ENCODE results near the gene ANTKMT. TPM values are rescaled to one million over a fixed set of nuclear protein-coding genes. Genes with fewer than 3 reads are reported as not detected.
"Not testable (repeated sequence)": the region's sequence is repeated elsewhere in the genome, so short reads cannot be mapped to it uniquely, and the experiment has no call there.

ANTKMT gene
- total RNA-seq, 1 donor from 2014 or later, result 58.0 TPM

GRCh38 chr16:689175-689897, 31.6 kb upstream of the ANTKMT start:
- ChIA-PET CTCF (no interaction called here), POLR2A (interaction anchor here (0.6 to 2.3 kb wide), 10 partner anchors 9 to 1093 kb away, joined by 4 to 34 read pairs (median 10); partner anchors contain the start of genes ANTKMT, CCDC78, HAGHL and NUBP2)
- no peak for DNase-seq
- Mint-ChIP-seq H3K27me3 (peaks cover 9% of the 10 kb centered on the region), H3K27ac (peak overlapping the region; percentile 82), H3K36me3 (ENCODE audit: low read depth) (peaks cover 15% of the 10 kb centered on the region), H3K4me1 (peaks cover 33% of the 10 kb centered on the region), H3K9me3 (no peaks in the 10 kb centered on the region), H3K4me3 (peak overlapping the region; percentile 90)
- intact Hi-C loops (cut with micrococcal nuclease), result no loop called here
- no peak for ATAC-seq (ENCODE audit: low read depth)
- TF ChIP-seq CTCF (IDR thresholded peaks at IDR 0.05), result no peak

- peaks cover 13% of the 10 kb centered on the region for H3K36me3 Mint-ChIP-seq (ENCODE audit: low read depth)
- ATAC-seq (ENCODE audit: low read depth); CTCF ChIA-PET; DNase-seq; intact Hi-C loops (cut with micrococcal nuclease); H3K27ac Mint-ChIP-seq; H3K9me3 Mint-ChIP-seq: not testable (repeated sequence)
- peak overlapping the region; percentile 90 for H3K4me3 Mint-ChIP-seq
- peaks cover 15% of the 10 kb centered on the region for H3K27me3 Mint-ChIP-seq
- POLR2A ChIA-PET, result interaction anchor here (1.1 kb wide), 1 partner anchor 164 kb away, joined by 3 read pairs; the partner anchor contains the start of gene CAPN15
- peaks cover 37% of the 10 kb centered on the region for H3K4me1 Mint-ChIP-seq
Observed at GRCh38 chr16:691242-691641, 29.7 kb upstream of the ANTKMT start.

- no peak for TF ChIP-seq CTCF (IDR thresholded peaks at IDR 0.05)
- POLR2A ChIA-PET, result interaction anchor here (1.2 kb wide), 1 partner anchor 8 kb away, joined by 3 read pairs; the partner anchor contains the start of gene JMJD8
- peaks cover 17% of the 10 kb centered on the region for H3K27me3 Mint-ChIP-seq
- intact Hi-C loops (cut with micrococcal nuclease), result no loop called here
- no peaks in the 10 kb centered on the region for H3K9me3 Mint-ChIP-seq
- ATAC-seq (ENCODE audit: low read depth), result no peak
- DNase-seq, result no peak
- peaks cover 37% of the 10 kb centered on the region for H3K4me1 Mint-ChIP-seq
- H3K4me3 Mint-ChIP-seq, result no peak overlapping the region
- no peak overlapping the region for H3K27ac Mint-ChIP-seq
- peaks cover 6% of the 10 kb centered on the region for H3K36me3 Mint-ChIP-seq (ENCODE audit: low read depth)
- CTCF ChIA-PET, result no interaction called here
Observed at GRCh38 chr16:692356-693108, 28.4 kb upstream of the ANTKMT start.

- ChIA-PET POLR2A (interaction anchor here (1.2 kb wide), 1 partner anchor 9 kb away, joined by 3 read pairs; the partner anchor contains the start of gene JMJD8), CTCF (no interaction called here)
Observed at GRCh38 chr16:693364-693763, 27.6 kb upstream of the ANTKMT start.

GRCh38 chr16:693766-694165, 27.2 kb upstream of the ANTKMT start:
- H3K27me3 Mint-ChIP-seq, result peaks cover 17% of the 10 kb centered on the region
- POLR2A ChIA-PET, result interaction anchor here (1.2 kb wide), 1 partner anchor 10 kb away, joined by 3 read pairs; the partner anchor contains the start of gene JMJD8
- H3K36me3 Mint-ChIP-seq (ENCODE audit: low read depth), result peaks cover 5% of the 10 kb centered on the region
- DNase-seq (no peak), ATAC-seq (ENCODE audit: low read depth) (no peak)
- H3K4me1 Mint-ChIP-seq, result peaks cover 36% of the 10 kb centered on the region
- intact Hi-C loops (cut with micrococcal nuclease), result no loop called here
- no peak overlapping the region for H3K4me3 Mint-ChIP-seq
- no peaks in the 10 kb centered on the region for H3K9me3 Mint-ChIP-seq
- CTCF ChIA-PET, result interaction anchor here (2.1 kb wide), 1 partner anchor 18 kb away, joined by 8 read pairs; no protein-coding TSS in a partner anchor
- H3K27ac Mint-ChIP-seq, result no peak overlapping the region
- no peak for TF ChIP-seq CTCF (IDR thresholded peaks at IDR 0.05)

More at GRCh38 chr16:693364-693763, 27.6 kb upstream of the ANTKMT start:
- intact Hi-C loops (cut with micrococcal nuclease), result no loop called here
- Mint-ChIP-seq H3K36me3 (ENCODE audit: low read depth) (peaks cover 5% of the 10 kb centered on the region), H3K4me1 (peaks cover 36% of the 10 kb centered on the region), H3K27ac (no peak overlapping the region), H3K27me3 (peaks cover 17% of the 10 kb centered on the region), H3K9me3 (no peaks in the 10 kb centered on the region), H3K4me3 (peak overlapping the region; percentile 28)
- ATAC-seq (ENCODE audit: low read depth) (no peak), DNase-seq (no peak)
- TF ChIP-seq CTCF (IDR thresholded peaks at IDR 0.05), result no peak

Measured in activated B cell treated with CpG ODN at 0.5 μM for 24 hours (primary cell).